CD4-positive, alpha-beta T cell (primary cell): ENCODE data around the gene MILR1. TPM values are rescaled to one million over a fixed set of nuclear protein-coding genes. Genes with fewer than 3 reads are reported as not detected.

Experiments
- ATAC-seq: fragments of 200-7000 bp; cut with Tn5 transposase; one replicate; pipeline ENCODE4 v1.10.0; 2022; ENCODE audit warnings: mild to moderate bottlenecking; ENCODE audit not compliant: poor library complexity
- CTCF ChIA-PET: fragments of 350-600 bp; sonication (Branson Sonifier 250); formaldehyde crosslinking; loops from one replicate; lab custom pipeline; 2021; ENCODE audit warnings: antibody characterized with exemption, inconsistent platforms; lab: Charles Lee
- POLR2A ChIA-PET: fragments of 350-600 bp; sonication (Branson Sonifier 250); formaldehyde crosslinking; loops from one replicate; lab custom pipeline; 2021; ENCODE audit warnings: antibody characterized with exemption, inconsistent platforms; lab: Charles Lee
- DNase-seq, 14 experiments: peaks; one replicate each; pipeline ENCODE4 v3.0.0-alpha.2; 2013 to 2020; ENCODE audit warnings: mixed read lengths in 2 of 14
- H3K27ac ChIP-seq, 2 donors: one replicate each; pipeline versions ENCODE4 v1.5.1 to v1.7.0; 2013; ENCODE audit warnings: low read length in 2 of 2, low read depth in 1 of 2, mild to moderate bottlenecking in 1 of 2
- H3K27me3 ChIP-seq, 2 experiments: 1 replicate in 1 of 2; 2 replicates in 1 of 2; pipeline versions ENCODE4 v1.6.1 to v1.7.0; 2013; ENCODE audit warnings: low read length in 2 of 2, control low read depth in 1 of 2, mild to moderate bottlenecking in 1 of 2, moderate library complexity in 1 of 2; ENCODE audit not compliant: insufficient read depth in 2 of 2, control insufficient read depth in 1 of 2
- H3K36me3 ChIP-seq: one replicate; pipeline ENCODE4 v1.6.1; 2013; ENCODE audit warnings: low read length, control low read depth; ENCODE audit not compliant: insufficient read depth
- H3K4me1 ChIP-seq: one replicate; pipeline ENCODE4 v1.6.1; 2013; ENCODE audit warnings: low read length, control low read depth; ENCODE audit not compliant: insufficient read depth
- H3K4me3 ChIP-seq: one replicate; pipeline ENCODE4 v1.5.1; 2013; ENCODE audit warnings: mild to moderate bottlenecking, low read length, moderate library complexity
- H3K9me3 ChIP-seq, 2 experiments: 1 replicate in 1 of 2; 2 replicates in 1 of 2; pipeline versions ENCODE4 v1.6.1 to v1.7.0; 2013; ENCODE audit warnings: low read length in 2 of 2, mild to moderate bottlenecking in 2 of 2, control low read depth in 1 of 2, moderate library complexity in 1 of 2; ENCODE audit not compliant: control insufficient read depth in 1 of 2, insufficient read depth in 1 of 2
- H3K27ac Mint-ChIP-seq: one replicate; pipeline ENCODE4 v1.8.0; 2020; ENCODE audit warnings: mixed read lengths
- H3K27me3 Mint-ChIP-seq: one replicate; pipeline ENCODE4 v1.8.0; 2021; ENCODE audit warnings: mixed read lengths
- H3K36me3 Mint-ChIP-seq: one replicate; pipeline ENCODE4 v1.8.0; 2021; ENCODE audit warnings: low read depth, mixed read lengths
- H3K4me1 Mint-ChIP-seq: one replicate; pipeline ENCODE4 v1.8.0; 2021; ENCODE audit warnings: low read depth, mixed read lengths
- H3K4me3 Mint-ChIP-seq: one replicate; pipeline ENCODE4 v1.8.0; 2020; ENCODE audit warnings: mild to moderate bottlenecking, mixed read lengths
- H3K9me3 Mint-ChIP-seq: one replicate; pipeline ENCODE4 v1.8.0; 2020; ENCODE audit warnings: mixed read lengths
- CTCF ChIP-seq: fragments of 200-600 bp; IDR thresholded peaks from one replicate; pipeline ENCODE4 v1.8.0; 2022; ENCODE audit warnings: antibody characterized with exemption, mild to moderate bottlenecking
- intact Hi-C, 2 experiments: fragments of 100-400 bp; cut with DNase I in 1 of 2; cut with micrococcal nuclease in 1 of 2; formaldehyde crosslinking; loops; one replicate each; pipeline versions ENCODE4 v1.15.1 to v1.9.0; 2023 to 2025; cut with DNase I, micrococcal nuclease
- total RNA-seq, 174 experiments: library from RNA in 2 of 174; stranded (reverse) in 2 of 174; gene quantifications; one replicate each; pipeline ENCODE4 v1.2.3 and lab custom pipeline; 2021 to 2026

Gene MILR1
- total RNA-seq, 2 experiments from 2014 or later = 0.30 TPM; not detected in 1

- CTCF ChIA-PET = interaction anchor here (1.2 kb wide), 1 partner anchor 10 kb away, joined by 4 read pairs; no protein-coding TSS in a partner anchor
- peak overlapping the region; percentile 99 for H3K27ac Mint-ChIP-seq
- no peaks in the 10 kb centered on the region for H3K27me3 Mint-ChIP-seq
- peaks cover 37% of the 10 kb centered on the region for H3K4me1 ChIP-seq
- peak overlapping the region; percentile 99 for H3K4me3 Mint-ChIP-seq
- peaks cover 100% of the 10 kb centered on the region for H3K36me3 Mint-ChIP-seq
- peaks cover 90% of the 10 kb centered on the region for H3K4me1 Mint-ChIP-seq
- no peaks in the 10 kb centered on the region for H3K9me3 Mint-ChIP-seq
- peaks cover 75% of the 10 kb centered on the region for H3K36me3 ChIP-seq
- no peaks in the 10 kb centered on the region for H3K27me3 ChIP-seq
- H3K4me3 ChIP-seq = no peak overlapping the region
- POLR2A ChIA-PET = interaction anchor here (0.9 to 7.4 kb wide), 6 partner anchors 7 to 153 kb away, joined by 3 to 453 read pairs (median 4); partner anchors contain the start of gene POLG2
- TF ChIP-seq CTCF = no peak
- DNase-seq (peak in 2 of 14 experiments; percentile 41 to 45), ATAC-seq (no peak)
- no peak overlapping the region for H3K27ac ChIP-seq
- no peaks in the 10 kb centered on the region for H3K9me3 ChIP-seq
- intact Hi-C loops = loop anchor here (10.0 kb wide), 2 partner anchors 356 to 476 kb away; partner anchors contain the start of gene ICAM2 (in 1 of the 2)
These were observed 52.2 kb downstream of the MILR1 start for GRCh38 chr17:64500862-64501765.

GRCh38 chr17:64502021-64502420 lies 53.1 kb downstream of the MILR1 start:
- H3K4me1 Mint-ChIP-seq = peaks cover 81% of the 10 kb centered on the region
- H3K4me3 Mint-ChIP-seq = peak overlapping the region; percentile 99
- intact Hi-C loops = loop anchor here (10.0 kb wide), 2 partner anchors 357 to 477 kb away; partner anchors contain the start of gene ICAM2 (in 1 of the 2)
- Histone ChIP-seq H3K27me3 (no peaks in the 10 kb centered on the region), H3K36me3 (peaks cover 75% of the 10 kb centered on the region), H3K9me3 (no peaks in the 10 kb centered on the region), H3K4me1 (peaks cover 35% of the 10 kb centered on the region), H3K27ac (no peak overlapping the region), H3K4me3 (no peak overlapping the region)
- ATAC-seq = no peak
- no peak for TF ChIP-seq CTCF
- peaks cover 100% of the 10 kb centered on the region for H3K36me3 Mint-ChIP-seq
- no peaks in the 10 kb centered on the region for H3K27me3 Mint-ChIP-seq
- CTCF ChIA-PET = interaction anchor here (1.2 kb wide), 1 partner anchor 11 kb away, joined by 4 read pairs; no protein-coding TSS in a partner anchor
- DNase-seq = peak in 1 of 14 experiments; percentile 23
- POLR2A ChIA-PET = interaction anchor here (1.0 to 7.4 kb wide), 5 partner anchors 8 to 148 kb away, joined by 3 to 453 read pairs (median 5); partner anchors contain the start of gene POLG2
- peak overlapping the region; percentile 99 for H3K27ac Mint-ChIP-seq
- H3K9me3 Mint-ChIP-seq = no peaks in the 10 kb centered on the region

DNA sequence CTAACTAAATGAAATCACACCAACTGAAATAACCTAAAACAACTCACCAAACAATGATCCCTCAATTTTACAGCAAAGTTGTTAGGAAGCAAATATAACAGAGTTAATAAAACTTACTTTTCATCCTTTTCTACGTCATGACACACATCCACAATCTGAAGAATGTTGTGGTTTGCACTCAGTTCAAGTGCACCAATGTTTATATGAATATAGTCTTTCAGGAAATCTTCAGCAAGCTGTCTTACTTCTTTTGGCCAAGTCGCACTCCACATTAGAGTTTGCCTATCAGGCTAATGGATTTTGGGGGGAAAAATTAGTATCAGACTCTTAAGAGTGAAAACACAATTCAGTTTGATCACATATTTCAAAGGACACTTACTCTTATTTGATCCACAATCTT lies 53.9 kb downstream of the MILR1 start:
- Histone ChIP-seq H3K4me1 (peaks cover 30% of the 10 kb centered on the region), H3K27ac (no peak overlapping the region), H3K36me3 (peaks cover 74% of the 10 kb centered on the region), H3K9me3 (no peaks in the 10 kb centered on the region), H3K4me3 (no peak overlapping the region), H3K27me3 (no peaks in the 10 kb centered on the region)
- intact Hi-C loops = loop anchor here (10.0 kb wide), 2 partner anchors 358 to 478 kb away; partner anchors contain the start of gene ICAM2 (in 1 of the 2)
- H3K27ac Mint-ChIP-seq = peak overlapping the region; percentile 99
- peaks cover 79% of the 10 kb centered on the region for H3K4me1 Mint-ChIP-seq
- ChIA-PET CTCF (no interaction called here), POLR2A (interaction anchor here (0.6 to 7.4 kb wide), 8 partner anchors 8 to 206 kb away, joined by 3 to 453 read pairs (median 4); partner anchors contain the start of gene POLG2)
- H3K36me3 Mint-ChIP-seq = peaks cover 100% of the 10 kb centered on the region
- TF ChIP-seq CTCF = no peak
- peak overlapping the region; percentile 99 for H3K4me3 Mint-ChIP-seq
- no peaks in the 10 kb centered on the region for H3K27me3 Mint-ChIP-seq
- no peaks in the 10 kb centered on the region for H3K9me3 Mint-ChIP-seq
- no peak for ATAC-seq
- peak in 1 of 14 experiments; percentile 9 for DNase-seq
